ENCODE results near the gene CCL13.

The CCL13 gene

DNA sequence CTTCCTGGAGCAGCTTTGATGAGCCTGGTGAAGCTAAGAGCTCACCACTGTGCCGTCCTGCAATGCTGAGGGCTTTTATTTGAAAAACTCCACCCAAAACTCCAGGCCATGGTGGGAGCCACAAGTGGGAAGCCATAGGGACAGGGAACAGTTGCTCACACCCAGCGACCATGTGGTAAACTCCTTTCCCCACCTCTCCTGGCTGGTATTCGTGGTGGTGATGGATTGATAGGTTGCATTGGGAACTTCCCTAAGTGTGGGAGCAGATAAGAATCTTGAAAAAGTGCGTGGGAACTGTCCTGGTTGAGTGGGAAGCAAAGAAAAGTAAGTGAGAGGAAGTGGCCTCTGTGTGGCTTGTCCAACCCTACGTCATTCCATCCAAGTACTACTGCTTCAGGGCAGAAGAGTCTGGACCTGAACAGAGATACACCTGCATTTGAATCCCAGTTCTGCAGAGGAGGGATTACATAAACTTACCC is 6.9 kb downstream of the CCL13 start, which contains the start of gene CCL1:
CCL1 (minus strand) TSS at position 51 of the 479 bp plus-strand sequence. CDS start 72 bp downstream, outside the sequence.
- no peaks in the 10 kb centered on the region for H3K9me3 ChIP-seq (ENCODE audit: control insufficient read depth, low read length)
- peaks cover 50% of the 10 kb centered on the region for H3K27me3 ChIP-seq (replicated peaks; ENCODE audit: control insufficient read depth, insufficient read depth, low read length)
- DNase-seq (ENCODE audit: low read depth): no peak
- H3K9ac ChIP-seq (ENCODE audit: low read length): no peak within 1 kb of the TSS
- H3K4me3 ChIP-seq (ENCODE audit: low read length): no peak within 1 kb of the TSS
- no peaks in the 10 kb centered on the region for H3K36me3 ChIP-seq (ENCODE audit: control insufficient read depth, insufficient read depth, low read length, severe bottlenecking)
- peaks cover 3% of the 10 kb centered on the region for H3K4me1 ChIP-seq (ENCODE audit: control insufficient read depth, insufficient read depth, low read length)

GRCh38 chr17:34364751-34365150 is 8.5 kb downstream of the CCL13 start:
- H3K9me3 ChIP-seq (ENCODE audit: control insufficient read depth, low read length): no peaks in the 10 kb centered on the region
- peaks cover 50% of the 10 kb centered on the region for H3K27me3 ChIP-seq (replicated peaks; ENCODE audit: control insufficient read depth, insufficient read depth, low read length)
- H3K9ac ChIP-seq (ENCODE audit: low read length): no peak overlapping the region
- peaks cover 16% of the 10 kb centered on the region for H3K4me1 ChIP-seq (ENCODE audit: control insufficient read depth, insufficient read depth, low read length)
- no peaks in the 10 kb centered on the region for H3K36me3 ChIP-seq (ENCODE audit: control insufficient read depth, insufficient read depth, low read length, severe bottlenecking)
- no peak for DNase-seq (ENCODE audit: low read depth)
- no peak overlapping the region for H3K4me3 ChIP-seq (ENCODE audit: low read length)

- H3K27me3 ChIP-seq (replicated peaks; ENCODE audit: control insufficient read depth, insufficient read depth, low read length): peaks cover 50% of the 10 kb centered on the region
- H3K9me3 ChIP-seq (ENCODE audit: control insufficient read depth, low read length): no peaks in the 10 kb centered on the region
- no peaks in the 10 kb centered on the region for H3K36me3 ChIP-seq (ENCODE audit: control insufficient read depth, insufficient read depth, low read length, severe bottlenecking)
- H3K4me1 ChIP-seq (ENCODE audit: control insufficient read depth, insufficient read depth, low read length): peaks cover 16% of the 10 kb centered on the region
- H3K4me3 ChIP-seq (ENCODE audit: low read length): no peak overlapping the region
- H3K9ac ChIP-seq (ENCODE audit: low read length): no peak overlapping the region
- no peak for DNase-seq (ENCODE audit: low read depth)
Measured at GRCh38 chr17:34365340-34365739, 9.1 kb downstream of the CCL13 start.

DNA sequence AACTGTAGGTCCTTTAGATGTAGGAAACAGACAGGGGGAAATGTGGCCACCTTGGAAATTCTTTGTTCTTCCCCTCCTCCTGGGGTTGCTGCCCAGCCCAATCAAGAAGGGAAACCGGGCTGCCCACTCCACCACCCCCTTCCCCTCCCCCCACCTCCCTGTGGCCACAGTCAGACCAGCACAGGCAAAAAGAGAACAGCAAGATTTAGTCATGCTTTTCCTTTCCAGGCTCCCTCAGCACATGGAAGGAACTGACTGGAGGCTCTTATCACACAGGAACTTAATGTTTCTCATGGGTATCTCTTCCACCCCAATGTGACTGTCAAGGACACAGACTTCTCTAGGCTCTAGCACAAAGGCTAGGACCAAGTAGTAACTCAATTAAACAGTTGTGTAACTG is 9.7 kb downstream of the CCL13 start:
- peaks cover 50% of the 10 kb centered on the region for H3K27me3 ChIP-seq (replicated peaks; ENCODE audit: control insufficient read depth, insufficient read depth, low read length)
- H3K4me3 ChIP-seq (ENCODE audit: low read length): no peak overlapping the region
- no peak overlapping the region for H3K9ac ChIP-seq (ENCODE audit: low read length)
- H3K9me3 ChIP-seq (ENCODE audit: control insufficient read depth, low read length): no peaks in the 10 kb centered on the region
- no peaks in the 10 kb centered on the region for H3K36me3 ChIP-seq (ENCODE audit: control insufficient read depth, insufficient read depth, low read length, severe bottlenecking)
- DNase-seq (ENCODE audit: low read depth): no peak
- H3K4me1 ChIP-seq (ENCODE audit: control insufficient read depth, insufficient read depth, low read length): peaks cover 16% of the 10 kb centered on the region

GRCh38 chr17:34366529-34367107 is 10.3 kb downstream of the CCL13 start:
- Histone ChIP-seq H3K9ac (ENCODE audit: low read length) (no peak overlapping the region), H3K36me3 (ENCODE audit: control insufficient read depth, insufficient read depth, low read length, severe bottlenecking) (no peaks in the 10 kb centered on the region), H3K4me3 (ENCODE audit: low read length) (no peak overlapping the region), H3K27me3 (replicated peaks; ENCODE audit: control insufficient read depth, insufficient read depth, low read length) (peaks cover 53% of the 10 kb centered on the region), H3K9me3 (ENCODE audit: control insufficient read depth, low read length) (no peaks in the 10 kb centered on the region), H3K4me1 (ENCODE audit: control insufficient read depth, insufficient read depth, low read length) (peaks cover 16% of the 10 kb centered on the region)
- DNase-seq (ENCODE audit: low read depth): no peak

- no peak overlapping the region for H3K4me3 ChIP-seq (ENCODE audit: low read length)
- peaks cover 16% of the 10 kb centered on the region for H3K4me1 ChIP-seq (ENCODE audit: control insufficient read depth, insufficient read depth, low read length)
- DNase-seq (ENCODE audit: low read depth): no peak
- H3K9ac ChIP-seq (ENCODE audit: low read length): no peak overlapping the region
- no peaks in the 10 kb centered on the region for H3K36me3 ChIP-seq (ENCODE audit: control insufficient read depth, insufficient read depth, low read length, severe bottlenecking)
- no peaks in the 10 kb centered on the region for H3K9me3 ChIP-seq (ENCODE audit: control insufficient read depth, low read length)
- peaks cover 49% of the 10 kb centered on the region for H3K27me3 ChIP-seq (replicated peaks; ENCODE audit: control insufficient read depth, insufficient read depth, low read length)
Measured at GRCh38 chr17:34367486-34368195, 11.4 kb downstream of the CCL13 start.

DNA sequence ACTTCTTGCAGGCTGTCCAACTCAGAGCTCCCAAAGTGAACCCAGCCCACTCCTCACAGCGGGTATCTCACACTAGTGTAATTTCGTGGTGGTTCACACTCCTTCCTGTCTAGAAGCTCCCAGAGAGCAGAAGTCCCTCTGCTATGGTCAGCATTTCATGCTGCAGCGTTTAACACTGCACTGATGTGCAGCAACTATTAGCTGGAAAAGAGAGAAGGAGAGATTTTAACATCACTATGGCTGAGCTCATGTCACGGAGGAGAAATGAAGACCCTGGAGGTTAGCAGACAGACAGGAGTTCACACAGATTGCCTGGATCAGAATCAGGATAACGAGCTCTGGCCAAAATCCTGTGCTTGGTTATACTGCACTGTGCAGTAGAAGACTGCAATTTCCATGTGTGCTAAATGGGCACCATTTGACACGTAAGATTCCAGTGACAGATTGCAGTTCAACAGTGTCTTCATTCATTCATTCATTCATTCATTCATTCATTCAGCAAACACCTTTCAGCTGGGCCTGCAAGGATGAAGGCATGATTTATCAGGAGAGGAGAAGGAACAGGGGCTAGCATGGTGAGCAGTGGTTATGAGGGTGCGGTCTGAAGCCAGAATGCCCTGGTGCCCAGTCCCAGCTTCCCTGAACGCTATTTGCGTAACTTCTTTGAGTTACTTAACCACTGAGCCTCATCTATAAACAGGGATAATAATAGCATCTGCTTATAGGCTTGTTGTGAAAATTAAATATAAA is 12.1 kb downstream of the CCL13 start:
- no peaks in the 10 kb centered on the region for H3K9me3 ChIP-seq (ENCODE audit: control insufficient read depth, low read length)
- no peak overlapping the region for H3K9ac ChIP-seq (ENCODE audit: low read length)
- DNase-seq (ENCODE audit: low read depth): no peak
- H3K4me1 ChIP-seq (ENCODE audit: control insufficient read depth, insufficient read depth, low read length): peaks cover 16% of the 10 kb centered on the region
- no peaks in the 10 kb centered on the region for H3K36me3 ChIP-seq (ENCODE audit: control insufficient read depth, insufficient read depth, low read length, severe bottlenecking)
- H3K27me3 ChIP-seq (replicated peaks; ENCODE audit: control insufficient read depth, insufficient read depth, low read length): peaks cover 44% of the 10 kb centered on the region
- no peak overlapping the region for H3K4me3 ChIP-seq (ENCODE audit: low read length)

GRCh38 chr17:34368946-34369500 is 12.7 kb downstream of the CCL13 start:
- no peak for DNase-seq (ENCODE audit: low read depth)

GRCh38 chr17:34369571-34369970 is 13.3 kb downstream of the CCL13 start:
- Histone ChIP-seq H3K4me3 (ENCODE audit: low read length) (no peak overlapping the region), H3K27me3 (replicated peaks; ENCODE audit: control insufficient read depth, insufficient read depth, low read length) (peaks cover 38% of the 10 kb centered on the region), H3K36me3 (ENCODE audit: control insufficient read depth, insufficient read depth, low read length, severe bottlenecking) (no peaks in the 10 kb centered on the region), H3K9me3 (ENCODE audit: control insufficient read depth, low read length) (no peaks in the 10 kb centered on the region), H3K4me1 (ENCODE audit: control insufficient read depth, insufficient read depth, low read length) (peaks cover 16% of the 10 kb centered on the region), H3K9ac (ENCODE audit: low read length) (no peak overlapping the region)
- no peak for DNase-seq (ENCODE audit: low read depth)

More at GRCh38 chr17:34368946-34369500, 12.7 kb downstream of the CCL13 start:
- H3K4me3 ChIP-seq (ENCODE audit: low read length): no peak overlapping the region
- no peak overlapping the region for H3K9ac ChIP-seq (ENCODE audit: low read length)
- peaks cover 42% of the 10 kb centered on the region for H3K27me3 ChIP-seq (replicated peaks; ENCODE audit: control insufficient read depth, insufficient read depth, low read length)
- no peaks in the 10 kb centered on the region for H3K9me3 ChIP-seq (ENCODE audit: control insufficient read depth, low read length)
- H3K36me3 ChIP-seq (ENCODE audit: control insufficient read depth, insufficient read depth, low read length, severe bottlenecking): no peaks in the 10 kb centered on the region
- H3K4me1 ChIP-seq (ENCODE audit: control insufficient read depth, insufficient read depth, low read length): peaks cover 16% of the 10 kb centered on the region

DNA sequence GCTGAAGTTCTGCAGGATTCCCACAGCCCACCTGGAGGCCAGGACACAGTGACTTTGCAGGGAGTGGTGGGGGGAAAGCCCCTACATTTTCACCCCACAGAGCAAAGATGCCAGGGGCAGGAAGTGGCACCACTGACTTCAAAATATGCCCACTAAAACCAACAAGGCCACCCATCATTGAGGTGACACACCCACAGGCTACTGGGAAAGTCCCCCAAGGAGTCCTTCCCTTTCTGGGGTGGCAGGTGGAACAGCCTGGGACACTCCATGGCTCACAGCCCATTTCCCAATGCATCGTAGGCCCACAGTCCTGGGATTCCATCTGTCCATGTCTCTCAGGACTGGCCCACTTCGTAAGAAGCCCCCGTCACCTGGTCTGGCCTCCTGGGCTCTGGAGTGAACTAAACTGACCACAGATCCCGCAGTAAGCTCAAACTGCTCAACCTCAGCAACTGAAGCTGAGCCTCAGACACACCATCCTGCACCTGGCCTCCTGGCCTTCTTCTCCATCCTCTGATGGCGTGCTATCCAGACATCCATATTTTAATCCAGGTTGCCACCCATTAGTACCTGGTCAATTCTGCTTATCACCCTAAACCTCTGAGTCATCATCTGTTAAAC is 14.2 kb downstream of the CCL13 start:
- Histone ChIP-seq H3K4me3 (ENCODE audit: low read length) (no peak overlapping the region), H3K36me3 (ENCODE audit: control insufficient read depth, insufficient read depth, low read length, severe bottlenecking) (no peaks in the 10 kb centered on the region), H3K9me3 (ENCODE audit: control insufficient read depth, low read length) (no peaks in the 10 kb centered on the region), H3K9ac (ENCODE audit: low read length) (no peak overlapping the region), H3K4me1 (ENCODE audit: control insufficient read depth, insufficient read depth, low read length) (peaks cover 16% of the 10 kb centered on the region), H3K27me3 (replicated peaks; ENCODE audit: control insufficient read depth, insufficient read depth, low read length) (peaks cover 30% of the 10 kb centered on the region)
- no peak for DNase-seq (ENCODE audit: low read depth)

DNA sequence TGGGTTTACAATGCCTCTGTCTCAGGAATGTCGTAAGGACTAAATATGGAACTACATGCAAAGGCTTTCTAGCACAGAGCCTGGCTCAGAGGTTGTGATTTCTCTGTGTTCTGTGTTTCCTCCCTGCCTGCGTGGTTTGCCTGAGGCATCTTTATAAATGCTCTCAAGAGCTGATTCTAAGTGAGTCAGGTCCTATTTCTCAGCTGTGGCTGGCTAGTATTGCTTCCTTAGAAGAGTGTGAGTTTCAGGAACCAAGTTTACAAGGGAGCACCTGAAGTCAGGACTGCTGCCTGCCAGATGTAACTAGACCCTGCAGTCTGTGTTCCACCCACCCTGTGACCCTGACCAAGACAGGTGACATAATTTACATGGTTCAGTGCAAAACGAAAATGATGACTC is 14.7 kb downstream of the CCL13 start:
- no peak for DNase-seq (ENCODE audit: low read depth)
- H3K36me3 ChIP-seq (ENCODE audit: control insufficient read depth, insufficient read depth, low read length, severe bottlenecking): no peaks in the 10 kb centered on the region
- no peaks in the 10 kb centered on the region for H3K9me3 ChIP-seq (ENCODE audit: control insufficient read depth, low read length)
- H3K4me1 ChIP-seq (ENCODE audit: control insufficient read depth, insufficient read depth, low read length): peaks cover 16% of the 10 kb centered on the region
- H3K9ac ChIP-seq (ENCODE audit: low read length): no peak overlapping the region
- H3K27me3 ChIP-seq (replicated peaks; ENCODE audit: control insufficient read depth, insufficient read depth, low read length): peaks cover 28% of the 10 kb centered on the region
- no peak overlapping the region for H3K4me3 ChIP-seq (ENCODE audit: low read length)
